Endothelial cell of umbilical vein (primary cell): Measurements from ENCODE around the gene C1orf174. TPM values are rescaled to one million over a fixed set of nuclear protein-coding genes. Genes with fewer than 3 reads are reported as not detected.

Experiments used
- BruUV-seq: library from RNA; stranded (reverse); fragments of 400-500 nt; replicated peaks from 2 replicates; lab custom pipeline; 2021; lab: Mats Ljungman, UMichigan
- CTCF ChIA-PET: fragments of 300-600, 350-600 bp; sonication (Branson Sonifier 250); formaldehyde crosslinking; loops from one replicate; lab custom pipeline; 2021; ENCODE audit warnings: antibody characterized with exemption, inconsistent platforms; lab: Charles Lee
- POLR2A ChIA-PET: fragments of 300-600, 350-600 bp; sonication (Branson Sonifier 250); formaldehyde crosslinking; loops from one replicate; lab custom pipeline; 2021; ENCODE audit warnings: antibody characterized with exemption, inconsistent platforms; lab: Charles Lee
- DNase-seq: peaks from one replicate; pipeline ENCODE4 v3.0.0-alpha.2; 2011; ENCODE audit warnings: low read depth, low spot score
- FAIRE-seq: peaks from 2 replicates; lab custom pipeline; 2011; peaks lifted over from hg19 to GRCh38; lab: Jason Lieb, UNC
- H2AFZ ChIP-seq: 2 replicates; pipeline ENCODE4 v1.6.0; 2012; ENCODE audit warnings: low read depth, low read length, control low read depth, inconsistent platforms
- H3K27ac ChIP-seq: 2 replicates; pipeline ENCODE4 v1.5.1; 2011; ENCODE audit warnings: low read depth, mild to moderate bottlenecking, control low read depth, low read length, moderate library complexity; ENCODE audit not compliant: insufficient read depth
- H3K27me3 ChIP-seq, 2 experiments: 2 replicates each; pipeline versions ENCODE4 v1.6.0 to v1.6.1; 2011; ENCODE audit warnings: low read length in 2 of 2, mixed read lengths in 1 of 2; ENCODE audit not compliant: control insufficient read depth in 2 of 2, insufficient read depth in 2 of 2
- H3K36me3 ChIP-seq, 2 experiments: 2 replicates in 1 of 2; 3 replicates in 1 of 2; pipeline ENCODE4 v1.5.1; 2011; ENCODE audit warnings: low read length in 2 of 2, mild to moderate bottlenecking in 1 of 2, moderate library complexity in 1 of 2; ENCODE audit not compliant: control insufficient read depth in 2 of 2, insufficient read depth in 2 of 2; ENCODE audit errors: extremely low read depth in 1 of 2
- H3K4me1 ChIP-seq: 3 replicates; pipeline ENCODE4 v1.5.1; 2011; ENCODE audit warnings: mild to moderate bottlenecking, low read length; ENCODE audit not compliant: control insufficient read depth, insufficient read depth; ENCODE audit errors: extremely low read depth
- H3K4me2 ChIP-seq: 2 replicates; pipeline ENCODE4 v1.6.1; 2011; ENCODE audit warnings: low read length, control low read depth, mixed read lengths; ENCODE audit not compliant: insufficient read depth
- H3K4me3 ChIP-seq, 3 experiments: fragments of 200-600 bp in 1 of 3; sonication (generic), shearing (Covaris generic) in 1 of 3; replicated peaks in 1 of 3; 2 replicates each; pipeline ENCODE4 v1.5.1; 2011 to 2016; ENCODE audit warnings: control low read depth in 3 of 3, low read length in 3 of 3, mild to moderate bottlenecking in 2 of 3, inconsistent platforms in 1 of 3, low read depth in 1 of 3, moderate library complexity in 1 of 3; ENCODE audit not compliant: insufficient read depth in 1 of 3
- H3K79me2 ChIP-seq: 2 replicates; pipeline ENCODE4 v1.6.0; 2012; ENCODE audit warnings: low read length, inconsistent platforms; ENCODE audit not compliant: control insufficient read depth, insufficient read depth
- H3K9ac ChIP-seq: replicated peaks from 2 replicates; pipeline ENCODE3; 2011; ENCODE audit warnings: low read length, control low read depth; ENCODE audit not compliant: insufficient read depth; ENCODE audit errors: extremely low read depth
- H3K9me1 ChIP-seq: replicated peaks from 3 replicates; pipeline ENCODE4 v1.6.0; 2011; ENCODE audit warnings: mild to moderate bottlenecking, low read length; ENCODE audit not compliant: control insufficient read depth, insufficient read depth; ENCODE audit errors: extremely low read depth
- H3K9me3 ChIP-seq: replicated peaks from 2 replicates; pipeline ENCODE4 v1.5.1; 2012; ENCODE audit warnings: low read length, inconsistent platforms; ENCODE audit not compliant: control insufficient read depth, insufficient read depth
- H4K20me1 ChIP-seq: replicated peaks from 2 replicates; pipeline ENCODE3; 2011; ENCODE audit warnings: mild to moderate bottlenecking, low read length; ENCODE audit not compliant: control insufficient read depth, insufficient read depth; ENCODE audit errors: extremely low read depth
- EZH2 ChIP-seq: IDR thresholded peaks from 2 replicates; pipeline ENCODE4 v1.6.1; 2012; ENCODE audit warnings: borderline replicate concordance, low read depth, mild to moderate bottlenecking, moderate library complexity, low read length, inconsistent platforms; ENCODE audit not compliant: severe bottlenecking
- FOS ChIP-seq: IDR thresholded peaks from 2 replicates; pipeline ENCODE4 v1.6.1; 2011; ENCODE audit warnings: mild to moderate bottlenecking, low read length, moderate library complexity, borderline replicate concordance; ENCODE audit not compliant: insufficient read depth
- GATA2 ChIP-seq: IDR thresholded peaks from 2 replicates; pipeline ENCODE4 v1.7.0; 2011; ENCODE audit warnings: low read depth, mild to moderate bottlenecking, moderate library complexity, mixed read lengths, low read length; ENCODE audit not compliant: insufficient read length, insufficient read depth
- JUN ChIP-seq: IDR thresholded peaks from 2 replicates; pipeline ENCODE4 v1.6.1; 2011; ENCODE audit warnings: borderline replicate concordance, low read depth; ENCODE audit not compliant: insufficient read length, insufficient read depth
- MAX ChIP-seq: IDR thresholded peaks from 2 replicates; pipeline ENCODE4 v1.6.1; 2011; ENCODE audit not compliant: insufficient read depth, insufficient read length
- MYC ChIP-seq: IDR thresholded peaks from one replicate; pipeline ENCODE4 v1.6.1; 2011; ENCODE audit warnings: mild to moderate bottlenecking, low read depth, low read length
- POLR2A ChIP-seq: IDR thresholded peaks from 2 replicates; pipeline ENCODE4 v1.6.1; 2012; ENCODE audit warnings: low read depth, mild to moderate bottlenecking, control low read depth, low read length
- POLR2AphosphoS5 ChIP-seq: IDR thresholded peaks from 2 replicates; pipeline ENCODE4 v1.6.1; 2012; ENCODE audit warnings: low read depth, mild to moderate bottlenecking, control low read depth, low read length, moderate library complexity; ENCODE audit not compliant: insufficient read depth
- dilution Hi-C: fragments of 300-500 bp; cut with MboI; formaldehyde crosslinking; loops from one replicate; pipeline ENCODE4 v1.15.0; 2019; ENCODE audit warnings: low sequenced_read_pairs; ENCODE audit not compliant: extremely low pct_ligation_motif_present
- intact Hi-C: fragments of 100-400 bp; cut with micrococcal nuclease; formaldehyde crosslinking; loops from one replicate; pipeline ENCODE4 v1.10.0; 2022
- polyA plus RNA-seq, 4 experiments: library from polyadenylated mRNA; depleted of rRNA in 3 of 4; stranded (reverse) in 3 of 4; unstranded in 1 of 4; fragments of >200 nt; gene quantifications; 2 replicates each; pipeline versions ENCODE4 v1.2.1 to v1.2.3, GENCODE V29; 2011 to 2012; ENCODE audit warnings: missing spikeins in 1 of 4
- total RNA-seq: library from RNA; stranded (reverse); gene quantifications from 2 replicates; pipeline ENCODE4 v1.2.3, GENCODE V29; 2021
- TF ChIP-seq, protein P1 (sequence below), 2 donors: IDR thresholded peaks; 1 replicate in 1 of 2; 2 replicates in 1 of 2; pipeline ENCODE4 v1.5.1; 2011; ENCODE audit warnings: low read length in 2 of 2, mild to moderate bottlenecking in 2 of 2, moderate library complexity in 2 of 2, control low read depth in 1 of 2, inconsistent platforms in 1 of 2, low read depth in 1 of 2; ENCODE audit not compliant: insufficient read depth in 1 of 2; ENCODE audit errors: extremely low read depth in 1 of 2

The C1orf174 gene
- total and polyA plus RNA-seq, 2 donors (not counting 3 experiments of a cell fraction or from before 2014, with no cell fraction given) = 28.0 to 31.7 TPM

- no peak for FAIRE-seq
- Histone ChIP-seq H3K9me1 (no peaks in the 10 kb centered on the region), H3K9ac (no peak overlapping the region), H3K27me3 (no peaks in the 10 kb centered on the region), H3K4me2 (no peak overlapping the region), H3K4me1 (no peaks in the 10 kb centered on the region), H3K36me3 (no peaks in the 10 kb centered on the region), H4K20me1 (no peaks in the 10 kb centered on the region), H3K27ac (no peak overlapping the region), H3K79me2 (no peaks in the 10 kb centered on the region), H2AFZ (no peak overlapping the region), H3K9me3 (no peaks in the 10 kb centered on the region), H3K4me3 (no peak overlapping the region)
- intact Hi-C loops (no loop called here), dilution Hi-C loops (no loop called here)
- BruUV-seq = no TSS peak
- DNase-seq = no peak
- ChIA-PET POLR2A (no interaction called here), CTCF (no interaction called here)
- TF ChIP-seq, protein P1, sequence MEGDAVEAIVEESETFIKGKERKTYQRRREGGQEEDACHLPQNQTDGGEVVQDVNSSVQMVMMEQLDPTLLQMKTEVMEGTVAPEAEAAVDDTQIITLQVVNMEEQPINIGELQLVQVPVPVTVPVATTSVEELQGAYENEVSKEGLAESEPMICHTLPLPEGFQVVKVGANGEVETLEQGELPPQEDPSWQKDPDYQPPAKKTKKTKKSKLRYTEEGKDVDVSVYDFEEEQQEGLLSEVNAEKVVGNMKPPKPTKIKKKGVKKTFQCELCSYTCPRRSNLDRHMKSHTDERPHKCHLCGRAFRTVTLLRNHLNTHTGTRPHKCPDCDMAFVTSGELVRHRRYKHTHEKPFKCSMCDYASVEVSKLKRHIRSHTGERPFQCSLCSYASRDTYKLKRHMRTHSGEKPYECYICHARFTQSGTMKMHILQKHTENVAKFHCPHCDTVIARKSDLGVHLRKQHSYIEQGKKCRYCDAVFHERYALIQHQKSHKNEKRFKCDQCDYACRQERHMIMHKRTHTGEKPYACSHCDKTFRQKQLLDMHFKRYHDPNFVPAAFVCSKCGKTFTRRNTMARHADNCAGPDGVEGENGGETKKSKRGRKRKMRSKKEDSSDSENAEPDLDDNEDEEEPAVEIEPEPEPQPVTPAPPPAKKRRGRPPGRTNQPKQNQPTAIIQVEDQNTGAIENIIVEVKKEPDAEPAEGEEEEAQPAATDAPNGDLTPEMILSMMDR (IDR thresholded peaks at IDR 0.05; ENCODE audit: extremely low read depth in 1 of 2, insufficient read depth in 1 of 2, low read depth in 1 of 2, low read length in 2 of 2) = no peak
- TF ChIP-seq FOS (no peak), MYC (no peak), POLR2AphosphoS5 (no peak), JUN (no peak), MAX (no peak), POLR2A (no peak), GATA2 (no peak), EZH2 (no peak)
Observed at GRCh38 chr1:3940081-3940753, 40.1 kb upstream of the C1orf174 start.
